Naive B cell (primary cell): ENCODE data around the gene DNAH17. TPM values are rescaled to one million over a fixed set of nuclear protein-coding genes. Genes with fewer than 3 reads are reported as not detected.

ENCODE experiments used
- ATAC-seq, 2 donors: fragments of 150-1000 bp; cut with Tn5 transposase; 2 replicates each; pipeline ENCODE4 v1.10.0; 2021; ENCODE audit warnings: low read depth in 2 of 2, mild to moderate bottlenecking in 2 of 2, moderate library complexity in 2 of 2
- DNase-seq: peaks from one replicate; pipeline ENCODE4 v3.0.0; 2022
- H3K27ac Mint-ChIP-seq, 6 donors: one replicate each; pipeline ENCODE4 v1.8.0; 2020 to 2022; ENCODE audit warnings: mild to moderate bottlenecking in 6 of 6, mixed read lengths in 6 of 6, moderate library complexity in 5 of 6, inconsistent platforms in 2 of 6
- H3K27me3 Mint-ChIP-seq, 3 donors: one replicate each; pipeline ENCODE4 v1.8.0; 2021 to 2022; ENCODE audit warnings: mixed read lengths in 3 of 3, mild to moderate bottlenecking in 1 of 3
- H3K36me3 Mint-ChIP-seq, 2 donors: one replicate each; pipeline ENCODE4 v1.8.0; 2020 to 2022; ENCODE audit warnings: mixed read lengths in 2 of 2, inconsistent platforms in 1 of 2, mild to moderate bottlenecking in 1 of 2
- H3K4me1 Mint-ChIP-seq, 3 donors: one replicate each; pipeline ENCODE4 v1.8.0; 2020 to 2022; ENCODE audit warnings: mixed read lengths in 3 of 3, inconsistent platforms in 1 of 3, mild to moderate bottlenecking in 1 of 3, moderate library complexity in 1 of 3
- H3K4me3 Mint-ChIP-seq, 8 donors: one replicate each; pipeline ENCODE4 v1.8.0; 2020 to 2022; ENCODE audit warnings: mild to moderate bottlenecking in 8 of 8, mixed read lengths in 8 of 8, moderate library complexity in 8 of 8, inconsistent platforms in 2 of 8
- H3K9me3 Mint-ChIP-seq, 7 donors: one replicate each; pipeline ENCODE4 v1.8.0; 2020 to 2022; ENCODE audit warnings: mixed read lengths in 7 of 7, mild to moderate bottlenecking in 5 of 7, inconsistent platforms in 2 of 7, moderate library complexity in 1 of 7
- polyA plus RNA-seq, 6 donors: library from polyadenylated mRNA; unstranded; fragments of 300-500 nt; fragmentation: Illumina TruSeq; gene quantifications; one replicate each; pipeline ENCODE4 v1.2.3, GENCODE V29; 2021; ENCODE audit warnings: low read depth in 6 of 6

Gene DNAH17
- polyA plus RNA-seq, 6 donors from 2014 or later: 0.09 to 0.95 (median 0.13) TPM; not detected in 3

- DNase-seq (no peak), ATAC-seq (no peak)
- peaks cover 0 to 21% (median 4%) of the 10 kb centered on the region in 3 donors for H3K27me3 Mint-ChIP-seq
- no peaks in the 10 kb centered on the region for H3K36me3 Mint-ChIP-seq
- H3K4me3 Mint-ChIP-seq: no peak overlapping the region
- H3K27ac Mint-ChIP-seq: no peak overlapping the region
- peaks cover 0 to 9% (median 4%) of the 10 kb centered on the region in 7 donors for H3K9me3 Mint-ChIP-seq
- no peaks in the 10 kb centered on the region for H3K4me1 Mint-ChIP-seq
Observed at GRCh38 chr17:78615631-78616030, 38.4 kb upstream of the DNAH17 start.

- Mint-ChIP-seq H3K9me3 (peaks cover 0 to 3% (median 0%) of the 10 kb centered on the region in 7 donors), H3K36me3 (no peaks in the 10 kb centered on the region), H3K27ac (peak overlapping the region in 2 of 6 donors; percentile 19 to 44), H3K27me3 (peaks cover 0 to 30% (median 0%) of the 10 kb centered on the region in 3 donors), H3K4me3 (no peak overlapping the region), H3K4me1 (no peaks in the 10 kb centered on the region)
- no peak for ATAC-seq
- DNase-seq: no peak
Observed at GRCh38 chr17:78613416-78613815, 36.2 kb upstream of the DNAH17 start.

GRCh38 chr17:78611607-78612006 lies 34.4 kb upstream of the DNAH17 start:
- DNase-seq (no peak), ATAC-seq (no peak)
- H3K4me3 Mint-ChIP-seq: no peak overlapping the region
- H3K9me3 Mint-ChIP-seq: peaks cover 0 to 6% (median 0%) of the 10 kb centered on the region in 7 donors
- H3K27ac Mint-ChIP-seq: peak overlapping the region in 1 of 6 donors; percentile 77
- no peaks in the 10 kb centered on the region for H3K4me1 Mint-ChIP-seq
- peaks cover 0 to 34% (median 0%) of the 10 kb centered on the region in 3 donors for H3K27me3 Mint-ChIP-seq
- no peaks in the 10 kb centered on the region for H3K36me3 Mint-ChIP-seq

GRCh38 chr17:78610951-78611511 lies 33.8 kb upstream of the DNAH17 start:
- Mint-ChIP-seq H3K27ac (no peak overlapping the region), H3K4me3 (no peak overlapping the region)
- no peak for DNase-seq

GRCh38 chr17:78609191-78609641 lies 32.0 kb upstream of the DNAH17 start:
- ATAC-seq: no peak
- H3K4me3 Mint-ChIP-seq: no peak overlapping the region
- H3K27me3 Mint-ChIP-seq: peaks cover 0 to 38% (median 6%) of the 10 kb centered on the region in 3 donors
- no peaks in the 10 kb centered on the region for H3K36me3 Mint-ChIP-seq
- H3K4me1 Mint-ChIP-seq: no peaks in the 10 kb centered on the region
- no peak overlapping the region for H3K27ac Mint-ChIP-seq
- no peak for DNase-seq
- H3K9me3 Mint-ChIP-seq: peaks cover 0 to 7% (median 0%) of the 10 kb centered on the region in 7 donors

More at GRCh38 chr17:78610951-78611511, 33.8 kb upstream of the DNAH17 start:
- Mint-ChIP-seq H3K27me3 (peaks cover 0 to 36% (median 0%) of the 10 kb centered on the region in 3 donors), H3K36me3 (no peaks in the 10 kb centered on the region), H3K9me3 (peaks cover 0 to 6% (median 0%) of the 10 kb centered on the region in 7 donors), H3K4me1 (no peaks in the 10 kb centered on the region)
- no peak for ATAC-seq

- Mint-ChIP-seq H3K27ac (no peak overlapping the region), H3K27me3 (peaks cover 0 to 38% (median 6%) of the 10 kb centered on the region in 3 donors), H3K4me1 (no peaks in the 10 kb centered on the region), H3K36me3 (no peaks in the 10 kb centered on the region), H3K9me3 (peaks cover 0 to 7% (median 0%) of the 10 kb centered on the region in 7 donors), H3K4me3 (no peak overlapping the region)
- DNase-seq (no peak), ATAC-seq (no peak)
Observed at GRCh38 chr17:78608804-78609186, 31.6 kb upstream of the DNAH17 start.

- Mint-ChIP-seq H3K27me3 (peaks cover 0 to 38% (median 6%) of the 10 kb centered on the region in 3 donors), H3K9me3 (peaks cover 0 to 7% (median 0%) of the 10 kb centered on the region in 7 donors), H3K4me3 (no peak overlapping the region), H3K27ac (no peak overlapping the region), H3K36me3 (no peaks in the 10 kb centered on the region), H3K4me1 (no peaks in the 10 kb centered on the region)
- ATAC-seq: no peak
- DNase-seq: no peak
Observed at GRCh38 chr17:78608122-78608803, 31.1 kb upstream of the DNAH17 start.

- no peaks in the 10 kb centered on the region for H3K36me3 Mint-ChIP-seq
- H3K27me3 Mint-ChIP-seq: peaks cover 0 to 36% (median 6%) of the 10 kb centered on the region in 3 donors
- H3K4me3 Mint-ChIP-seq: no peak overlapping the region
- ATAC-seq (no peak), DNase-seq (no peak)
- peaks cover 0 to 7% (median 0%) of the 10 kb centered on the region in 7 donors for H3K9me3 Mint-ChIP-seq
- peak overlapping the region in 1 of 6 donors; percentile 78 for H3K27ac Mint-ChIP-seq
- no peaks in the 10 kb centered on the region for H3K4me1 Mint-ChIP-seq
Observed at GRCh38 chr17:78607038-78607437, 29.8 kb upstream of the DNAH17 start.

- no peak overlapping the region for H3K4me3 Mint-ChIP-seq
- no peaks in the 10 kb centered on the region for H3K36me3 Mint-ChIP-seq
- no peak overlapping the region for H3K27ac Mint-ChIP-seq
- H3K9me3 Mint-ChIP-seq: peaks cover 0 to 7% (median 0%) of the 10 kb centered on the region in 7 donors
- ATAC-seq: no peak
- peaks cover 0 to 28% (median 6%) of the 10 kb centered on the region in 3 donors for H3K27me3 Mint-ChIP-seq
- DNase-seq: no peak
- no peaks in the 10 kb centered on the region for H3K4me1 Mint-ChIP-seq
Observed at GRCh38 chr17:78605886-78606285, 28.7 kb upstream of the DNAH17 start.

- H3K9me3 Mint-ChIP-seq: peaks cover 0 to 7% (median 0%) of the 10 kb centered on the region in 7 donors
- no peak overlapping the region for H3K27ac Mint-ChIP-seq
- H3K4me1 Mint-ChIP-seq: no peaks in the 10 kb centered on the region
- no peaks in the 10 kb centered on the region for H3K36me3 Mint-ChIP-seq
- ATAC-seq (no peak), DNase-seq (no peak)
- no peak overlapping the region for H3K4me3 Mint-ChIP-seq
- peaks cover 0 to 32% (median 6%) of the 10 kb centered on the region in 3 donors for H3K27me3 Mint-ChIP-seq
Observed at GRCh38 chr17:78605429-78605828, 28.2 kb upstream of the DNAH17 start.

- peaks cover 0 to 2% (median 0%) of the 10 kb centered on the region in 7 donors for H3K9me3 Mint-ChIP-seq
- no peak overlapping the region for H3K27ac Mint-ChIP-seq
- H3K4me1 Mint-ChIP-seq: no peaks in the 10 kb centered on the region
- DNase-seq: no peak
- no peaks in the 10 kb centered on the region for H3K36me3 Mint-ChIP-seq
- H3K27me3 Mint-ChIP-seq: peaks cover 12 to 26% (median 13%) of the 10 kb centered on the region in 3 donors
- ATAC-seq: no peak
- no peak overlapping the region for H3K4me3 Mint-ChIP-seq
Observed at GRCh38 chr17:78602246-78602645, 25.1 kb upstream of the DNAH17 start.

- peak overlapping the region in 1 of 6 donors; percentile 76 for H3K27ac Mint-ChIP-seq
Observed at GRCh38 chr17:78601577-78602190, 24.5 kb upstream of the DNAH17 start.

GRCh38 chr17:78600181-78600721 lies 23.1 kb upstream of the DNAH17 start:
- ATAC-seq: no peak
- Mint-ChIP-seq H3K27ac (no peak overlapping the region), H3K9me3 (no peaks in the 10 kb centered on the region), H3K4me3 (no peak overlapping the region), H3K4me1 (no peaks in the 10 kb centered on the region), H3K36me3 (no peaks in the 10 kb centered on the region), H3K27me3 (peaks cover 7 to 29% (median 17%) of the 10 kb centered on the region in 3 donors)
- no peak for DNase-seq

More at GRCh38 chr17:78601577-78602190, 24.5 kb upstream of the DNAH17 start:
- H3K9me3 Mint-ChIP-seq: peaks cover 0 to 2% (median 0%) of the 10 kb centered on the region in 7 donors
- H3K36me3 Mint-ChIP-seq: no peaks in the 10 kb centered on the region
- H3K4me3 Mint-ChIP-seq: no peak overlapping the region
- ATAC-seq: no peak
- DNase-seq: no peak
- H3K4me1 Mint-ChIP-seq: no peaks in the 10 kb centered on the region
- H3K27me3 Mint-ChIP-seq: peaks cover 13 to 26% (median 17%) of the 10 kb centered on the region in 3 donors
